ENCODE measurements around the gene ACBD3. TPM values are rescaled to one million over a fixed set of nuclear protein-coding genes. Genes with fewer than 3 reads are reported as not detected.

Gene ACBD3
- total RNA-seq, 1 experiment from 2014 or later: 41.7 TPM

DNA sequence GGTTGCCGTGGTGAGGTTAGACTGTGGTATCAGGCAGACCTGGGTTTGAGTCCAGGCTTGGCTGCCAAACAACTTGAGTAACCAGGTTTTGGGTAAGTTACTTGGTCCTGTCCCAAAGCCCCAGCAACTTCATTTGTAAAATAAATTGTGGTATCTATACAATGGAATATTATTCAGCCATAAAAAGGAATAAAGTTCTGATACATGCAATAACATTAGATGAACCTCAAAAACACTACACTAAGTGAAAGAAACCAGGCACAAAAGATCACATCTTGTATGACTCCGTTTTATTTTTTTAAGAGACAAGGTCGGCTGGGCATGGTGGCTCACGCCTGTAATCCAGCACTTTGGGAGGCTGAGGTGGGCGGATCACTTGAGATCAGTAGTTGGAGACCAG is 20.5 kb upstream of the ACBD3 start:
- no peaks in the 10 kb centered on the region for H3K27me3 ChIP-seq (replicated peaks; ENCODE audit: control insufficient read depth, insufficient read depth, low read length)
- BruUV-seq (replicated peaks): no TSS peak
- H3K4me1 ChIP-seq: no peaks in the 10 kb centered on the region
- H3K36me3 ChIP-seq (ENCODE audit: control insufficient read depth, insufficient read depth, low read length): no peaks in the 10 kb centered on the region
- no peak overlapping the region for H3K27ac Mint-ChIP-seq (ENCODE audit: unreplicated experiment)
- no peaks in the 10 kb centered on the region for H3K27me3 Mint-ChIP-seq (ENCODE audit: insufficient read depth, unreplicated experiment)
- DNase-seq: no peak
- TF ChIP-seq, protein P1, sequence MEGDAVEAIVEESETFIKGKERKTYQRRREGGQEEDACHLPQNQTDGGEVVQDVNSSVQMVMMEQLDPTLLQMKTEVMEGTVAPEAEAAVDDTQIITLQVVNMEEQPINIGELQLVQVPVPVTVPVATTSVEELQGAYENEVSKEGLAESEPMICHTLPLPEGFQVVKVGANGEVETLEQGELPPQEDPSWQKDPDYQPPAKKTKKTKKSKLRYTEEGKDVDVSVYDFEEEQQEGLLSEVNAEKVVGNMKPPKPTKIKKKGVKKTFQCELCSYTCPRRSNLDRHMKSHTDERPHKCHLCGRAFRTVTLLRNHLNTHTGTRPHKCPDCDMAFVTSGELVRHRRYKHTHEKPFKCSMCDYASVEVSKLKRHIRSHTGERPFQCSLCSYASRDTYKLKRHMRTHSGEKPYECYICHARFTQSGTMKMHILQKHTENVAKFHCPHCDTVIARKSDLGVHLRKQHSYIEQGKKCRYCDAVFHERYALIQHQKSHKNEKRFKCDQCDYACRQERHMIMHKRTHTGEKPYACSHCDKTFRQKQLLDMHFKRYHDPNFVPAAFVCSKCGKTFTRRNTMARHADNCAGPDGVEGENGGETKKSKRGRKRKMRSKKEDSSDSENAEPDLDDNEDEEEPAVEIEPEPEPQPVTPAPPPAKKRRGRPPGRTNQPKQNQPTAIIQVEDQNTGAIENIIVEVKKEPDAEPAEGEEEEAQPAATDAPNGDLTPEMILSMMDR (IDR thresholded peaks at IDR 0.05; ENCODE audit: insufficient read depth in 1 of 2, low read depth in 1 of 2, low read length in 1 of 2, severe bottlenecking in 1 of 2, unreplicated experiment in 1 of 2): no peak
- H3K36me3 Mint-ChIP-seq (ENCODE audit: insufficient read depth, unreplicated experiment): no peaks in the 10 kb centered on the region
- no peaks in the 10 kb centered on the region for H3K9me3 ChIP-seq
- no peaks in the 10 kb centered on the region for H3K4me1 Mint-ChIP-seq (ENCODE audit: low read depth, unreplicated experiment)
- ChIA-PET POLR2A (no interaction called here), CTCF (no interaction called here)
- no peak overlapping the region for H3K4me3 ChIP-seq (ENCODE audit: low read depth, low read length)
- no peak overlapping the region for H3K4me3 Mint-ChIP-seq (ENCODE audit: unreplicated experiment)
- intact Hi-C loops (cut with micrococcal nuclease; ENCODE audit: unreplicated experiment): loop anchor here (2.0 kb wide), 1 partner anchor 50 kb away; no protein-coding TSS in a partner anchor
- H3K9me3 Mint-ChIP-seq (ENCODE audit: unreplicated experiment): no peaks in the 10 kb centered on the region

DNA sequence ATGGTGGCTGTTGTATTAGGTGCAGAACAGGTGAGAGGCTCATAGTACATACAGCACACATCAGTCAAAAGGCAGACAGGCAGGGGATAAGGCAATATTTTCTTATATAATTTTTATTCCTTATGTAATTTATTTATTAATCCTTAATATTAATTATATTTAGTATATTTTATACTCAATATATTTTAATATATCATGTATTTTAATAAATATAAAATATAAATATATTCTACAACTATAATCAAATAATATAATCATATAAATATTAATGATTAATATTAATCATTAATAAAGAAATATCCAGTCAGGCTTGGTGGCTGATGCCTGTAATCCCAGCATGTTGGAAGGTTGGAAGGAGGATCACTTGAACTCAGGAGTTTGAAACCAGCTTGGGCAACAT is 17.7 kb upstream of the ACBD3 start:
- Mint-ChIP-seq H3K4me1 (ENCODE audit: low read depth, unreplicated experiment) (no peaks in the 10 kb centered on the region), H3K27ac (ENCODE audit: unreplicated experiment) (no peak overlapping the region), H3K9me3 (ENCODE audit: unreplicated experiment) (no peaks in the 10 kb centered on the region), H3K4me3 (ENCODE audit: unreplicated experiment) (no peak overlapping the region), H3K36me3 (ENCODE audit: insufficient read depth, unreplicated experiment) (no peaks in the 10 kb centered on the region), H3K27me3 (ENCODE audit: insufficient read depth, unreplicated experiment) (no peaks in the 10 kb centered on the region)
- Histone ChIP-seq H3K27me3 (replicated peaks; ENCODE audit: control insufficient read depth, insufficient read depth, low read length) (no peaks in the 10 kb centered on the region), H3K36me3 (ENCODE audit: control insufficient read depth, insufficient read depth, low read length) (no peaks in the 10 kb centered on the region), H3K4me1 (no peaks in the 10 kb centered on the region), H3K9me3 (no peaks in the 10 kb centered on the region), H3K4me3 (ENCODE audit: low read depth, low read length) (no peak overlapping the region)
- POLR2A ChIA-PET: no interaction called here
- TF ChIP-seq, protein P1 (IDR thresholded peaks at IDR 0.05; ENCODE audit: insufficient read depth in 1 of 2, low read depth in 1 of 2, low read length in 1 of 2, severe bottlenecking in 1 of 2, unreplicated experiment in 1 of 2): no peak
- intact Hi-C loops (cut with micrococcal nuclease; ENCODE audit: unreplicated experiment): no loop called here
- BruUV-seq (replicated peaks): no TSS peak
- no peak for DNase-seq
- CTCF ChIA-PET: interaction anchor here (0.6 kb wide), 1 partner anchor 10 kb away, joined by 3 read pairs; no protein-coding TSS in a partner anchor

DNA sequence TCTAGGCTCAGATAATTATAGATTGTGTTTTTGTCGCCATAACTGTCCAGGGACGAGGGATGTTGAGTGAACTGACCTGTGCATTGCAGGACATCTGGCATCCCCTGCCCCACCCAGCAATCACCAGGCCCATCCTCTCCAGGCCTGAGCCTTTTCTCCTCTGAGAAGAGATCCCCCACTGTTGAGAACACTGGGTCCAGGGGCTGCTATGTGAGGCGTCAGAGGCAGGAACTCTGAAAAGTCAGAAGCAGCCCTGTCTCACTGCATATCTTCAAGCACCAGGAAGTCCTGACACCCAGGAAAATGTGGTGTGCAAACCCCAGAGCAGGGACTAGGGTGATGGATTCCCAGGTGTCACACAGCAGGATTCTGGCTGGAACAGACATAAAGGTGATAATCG is 17.1 kb upstream of the ACBD3 start:
- Mint-ChIP-seq H3K27ac (ENCODE audit: unreplicated experiment) (no peak overlapping the region), H3K4me3 (ENCODE audit: unreplicated experiment) (no peak overlapping the region), H3K27me3 (ENCODE audit: insufficient read depth, unreplicated experiment) (no peaks in the 10 kb centered on the region), H3K36me3 (ENCODE audit: insufficient read depth, unreplicated experiment) (no peaks in the 10 kb centered on the region), H3K4me1 (ENCODE audit: low read depth, unreplicated experiment) (no peaks in the 10 kb centered on the region), H3K9me3 (ENCODE audit: unreplicated experiment) (no peaks in the 10 kb centered on the region)
- H3K36me3 ChIP-seq (ENCODE audit: control insufficient read depth, insufficient read depth, low read length): no peaks in the 10 kb centered on the region
- ChIA-PET POLR2A (no interaction called here), CTCF (no interaction called here)
- no peak overlapping the region for H3K4me3 ChIP-seq (ENCODE audit: low read depth, low read length)
- intact Hi-C loops (cut with micrococcal nuclease; ENCODE audit: unreplicated experiment): no loop called here
- TF ChIP-seq, protein P1 (IDR thresholded peaks at IDR 0.05; ENCODE audit: insufficient read depth in 1 of 2, low read depth in 1 of 2, low read length in 1 of 2, severe bottlenecking in 1 of 2, unreplicated experiment in 1 of 2): no peak
- no peaks in the 10 kb centered on the region for H3K4me1 ChIP-seq
- no peak for DNase-seq
- no TSS peak for BruUV-seq (replicated peaks)
- no peaks in the 10 kb centered on the region for H3K9me3 ChIP-seq
- no peaks in the 10 kb centered on the region for H3K27me3 ChIP-seq (replicated peaks; ENCODE audit: control insufficient read depth, insufficient read depth, low read length)

Data from Caco-2 (cell line).